ENCODE results near the gene CTBP2.

Gene CTBP2

DNA sequence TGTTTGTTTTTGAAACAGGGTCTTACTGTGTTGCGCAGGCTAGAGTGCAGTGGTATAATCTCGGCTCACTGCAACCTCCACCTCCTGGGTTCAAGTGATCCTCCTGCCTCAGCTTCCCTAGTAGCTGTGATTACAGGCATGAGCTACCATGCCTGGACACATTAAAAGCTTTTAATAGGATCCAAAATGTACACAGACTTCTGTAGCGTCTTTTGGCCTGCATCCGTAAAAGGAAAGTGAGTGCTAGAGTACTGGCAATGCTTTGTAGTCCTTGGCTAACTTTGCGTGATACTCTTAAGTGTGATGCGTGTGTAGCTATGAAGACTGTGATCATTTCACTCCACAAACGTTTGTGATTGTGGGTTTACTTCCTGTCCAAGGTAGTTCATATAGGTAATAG lies 205.1 kb downstream of the CTBP2 start:
- DNase-seq = no peak

- DNase-seq = no peak
Observed at GRCh38 chr10:124953421-124953820, 206.9 kb downstream of the CTBP2 start.

DNA sequence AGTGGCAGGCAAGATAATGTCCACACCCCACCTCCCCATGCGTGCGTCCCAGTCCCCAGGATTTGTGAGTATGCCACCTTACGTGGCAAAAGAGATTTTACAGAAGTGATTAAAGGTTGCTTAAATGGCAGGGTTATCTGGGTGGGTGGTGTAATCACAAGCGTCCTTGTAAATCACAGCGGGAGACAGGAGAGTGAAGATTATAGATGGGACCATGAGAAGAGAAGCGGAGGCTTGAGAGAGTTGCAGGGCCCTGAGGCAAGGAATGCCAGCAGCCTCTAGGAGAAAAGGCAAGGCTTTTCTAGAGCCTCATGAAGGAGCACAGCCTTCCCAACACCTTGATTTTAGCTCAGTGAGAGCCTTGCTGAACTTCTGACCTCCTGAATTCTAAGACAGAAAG lies 208.2 kb downstream of the CTBP2 start:
- no peak for DNase-seq

- no peak for DNase-seq
Observed at GRCh38 chr10:124949543-124949942, 210.8 kb downstream of the CTBP2 start.

DNA sequence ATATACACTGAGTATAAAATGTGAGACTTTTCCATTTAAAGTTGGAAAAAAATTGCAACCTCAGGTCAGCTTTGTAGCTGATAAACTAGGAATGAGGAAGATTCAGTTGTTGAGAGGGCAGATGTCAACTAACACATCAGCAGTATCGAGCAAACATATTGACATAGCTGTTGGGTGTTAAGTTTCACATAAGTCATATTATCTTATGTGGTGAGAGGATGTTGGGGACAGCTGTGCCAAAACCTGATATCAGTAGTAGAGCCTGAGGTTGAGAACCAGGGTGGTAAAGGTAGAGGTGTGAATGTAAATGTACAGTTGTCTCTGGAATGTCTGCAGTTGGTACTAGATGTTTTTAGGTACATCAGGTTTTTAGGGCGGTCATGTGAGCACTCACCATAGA lies 213.4 kb downstream of the CTBP2 start:
- DNase-seq = no peak

DNA sequence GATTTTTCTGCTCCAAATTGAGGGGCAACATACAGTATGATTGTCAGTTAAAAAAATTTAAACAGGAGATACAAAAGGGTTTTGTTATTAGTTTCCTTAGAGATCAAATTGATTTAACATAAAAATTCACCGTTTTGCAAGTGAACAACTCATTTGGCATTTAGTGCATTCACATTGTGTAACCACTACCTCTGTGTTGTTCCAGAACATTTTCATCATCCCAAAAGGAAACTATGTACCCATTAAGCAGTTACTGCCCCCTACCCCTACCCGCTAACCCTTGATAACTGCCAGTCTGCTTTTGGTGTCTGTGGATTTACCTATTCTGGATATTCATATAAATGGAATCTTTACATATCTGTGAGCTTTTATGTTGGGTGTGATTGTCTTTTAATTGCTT lies 215.4 kb downstream of the CTBP2 start:
- DNase-seq = no peak

GRCh38 chr10:124943301-124944092 lies 216.9 kb downstream of the CTBP2 start:
- DNase-seq = no peak

GRCh38 chr10:124942317-124943169 lies 217.8 kb downstream of the CTBP2 start:
- DNase-seq = no peak

DNA sequence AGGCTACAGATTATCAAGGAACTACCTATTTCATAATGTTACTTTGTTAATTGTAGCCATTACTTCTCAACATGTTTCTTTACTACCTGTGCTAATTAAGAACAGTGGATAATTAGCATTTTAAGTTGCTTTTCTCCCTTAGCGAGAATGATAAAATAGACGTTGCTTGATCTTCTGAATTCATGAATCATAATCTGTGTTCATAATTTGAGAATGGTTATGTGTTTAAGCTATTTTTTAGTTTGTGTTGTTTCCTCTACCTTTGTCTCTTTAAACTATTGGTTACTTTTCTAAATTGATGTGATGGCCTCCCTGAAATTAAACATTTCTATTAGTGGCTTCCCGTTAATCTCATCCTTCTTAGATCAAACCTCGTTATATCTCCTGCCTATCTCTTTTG lies 218.5 kb downstream of the CTBP2 start, which contains the start of gene ZRANB1:
ZRANB1 (plus strand) TSS at position 301 of the 400 bp plus-strand sequence. CDS start 371 bp downstream, outside the sequence.
- no peak for DNase-seq

- no peak for DNase-seq
Observed at GRCh38 chr10:124939290-124939689, 221.1 kb downstream of the CTBP2 start.

DNA sequence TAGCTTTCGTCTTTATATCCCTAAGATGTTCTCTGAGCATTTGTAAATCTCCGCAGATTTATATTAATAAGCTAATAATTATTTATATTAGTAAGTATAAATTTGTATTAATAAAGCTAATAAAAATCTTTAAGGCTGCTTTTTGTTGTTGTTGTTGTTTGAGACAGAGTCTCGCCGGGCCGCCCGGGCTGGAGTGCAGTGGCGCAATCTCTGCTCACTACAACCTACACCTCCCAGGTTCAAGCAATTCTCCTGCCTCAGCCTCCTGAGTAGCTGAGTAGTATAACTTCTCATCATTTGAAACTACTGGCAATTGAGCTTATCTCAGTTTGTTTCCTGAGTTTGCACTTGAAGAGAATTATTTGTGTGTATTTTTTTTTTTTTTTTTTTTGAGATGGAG lies 223.6 kb downstream of the CTBP2 start:
- no peak for DNase-seq

- DNase-seq = no peak
Observed at GRCh38 chr10:124935946-124936345, 224.4 kb downstream of the CTBP2 start.

All from DMS 273 treated with DMSO at 0.1 percent for 48 hours (cell line).